Tibial nerve (tissue), 4 donors: ENCODE data around the gene AMMECR1L. TPM values are rescaled to one million over a fixed set of nuclear protein-coding genes. Genes with fewer than 3 reads are reported as not detected.
"Not testable (repeated sequence)": the region's sequence is repeated elsewhere in the genome, so short reads cannot be mapped to it uniquely, and the experiment has no call there.

Source experiments
- DNase-seq, 2 donors: peaks; one replicate each; pipeline ENCODE4 v3.0.0-alpha.2; 2019; ENCODE audit warnings: low spot score in 2 of 2
- H3K27ac ChIP-seq, 4 donors: fragments of 200-600 bp; sonication (generic) in 3 of 4; one replicate each; pipeline ENCODE4 v1.5.1; 2017 to 2019; ENCODE audit warnings: mild to moderate bottlenecking in 1 of 4
- H3K27me3 ChIP-seq, 2 donors: fragments of 200-600 bp; sonication (generic) in 1 of 2; one replicate each; pipeline versions ENCODE4 v1.5.1 to v1.6.0; 2017 to 2019
- H3K36me3 ChIP-seq, 3 donors: fragments of 200-600 bp; sonication (generic); one replicate each; pipeline ENCODE4 v1.5.1; 2018 to 2019
- H3K4me1 ChIP-seq, 4 donors: fragments of 200-600 bp; sonication (generic) in 3 of 4; one replicate each; pipeline ENCODE4 v1.5.1; 2017 to 2019
- H3K4me3 ChIP-seq, 4 donors: fragments of 200-600 bp; sonication (generic) in 3 of 4; one replicate each; pipeline ENCODE4 v1.5.1; 2017 to 2019; ENCODE audit warnings: mild to moderate bottlenecking in 1 of 4, moderate library complexity in 1 of 4
- H3K9me3 ChIP-seq, 4 donors: fragments of 200-600 bp; sonication (generic) in 3 of 4; one replicate each; pipeline ENCODE4 v1.5.1; 2017 to 2019
- EP300 ChIP-seq, 2 donors: sonication (generic); formaldehyde crosslinking; IDR thresholded peaks; one replicate each; pipeline ENCODE4 v1.6.1; 2017; ENCODE audit warnings: antibody characterized with exemption in 2 of 2, mild to moderate bottlenecking in 1 of 2
- POLR2A ChIP-seq, 2 donors: fragments of 450-650 bp; IDR thresholded peaks; one replicate each; pipeline ENCODE4 v1.6.1; 2017; ENCODE audit warnings: antibody characterized with exemption in 2 of 2, mild to moderate bottlenecking in 2 of 2, moderate library complexity in 2 of 2
- WGBS, 2 donors: methylation state at CpG; one replicate each; pipeline ENCODE4 v1.1.5; 2018; 5-methylcytosine and 5-hydroxymethylcytosine counted together
- total RNA-seq, 4 donors: library from RNA; depleted of rRNA; stranded (reverse); fragments of >200 nt; gene quantifications; one replicate each; pipeline ENCODE4 v1.1.0, GENCODE V29; 2016
- TF ChIP-seq, protein P1 (sequence below), 5 experiments: fragments of 200-600 bp in 3 of 5; fragments of 450-650 bp in 2 of 5; sonication (generic) in 3 of 5; IDR thresholded peaks; one replicate each; pipeline ENCODE4 v1.5.1; 2016 to 2019; ENCODE audit warnings: antibody characterized with exemption in 5 of 5, mild to moderate bottlenecking in 3 of 5, moderate library complexity in 2 of 5

The AMMECR1L gene
- 10 to 100 TPM; 12.9 to 15.1 (median 14.3) TPM for total RNA-seq

DNA sequence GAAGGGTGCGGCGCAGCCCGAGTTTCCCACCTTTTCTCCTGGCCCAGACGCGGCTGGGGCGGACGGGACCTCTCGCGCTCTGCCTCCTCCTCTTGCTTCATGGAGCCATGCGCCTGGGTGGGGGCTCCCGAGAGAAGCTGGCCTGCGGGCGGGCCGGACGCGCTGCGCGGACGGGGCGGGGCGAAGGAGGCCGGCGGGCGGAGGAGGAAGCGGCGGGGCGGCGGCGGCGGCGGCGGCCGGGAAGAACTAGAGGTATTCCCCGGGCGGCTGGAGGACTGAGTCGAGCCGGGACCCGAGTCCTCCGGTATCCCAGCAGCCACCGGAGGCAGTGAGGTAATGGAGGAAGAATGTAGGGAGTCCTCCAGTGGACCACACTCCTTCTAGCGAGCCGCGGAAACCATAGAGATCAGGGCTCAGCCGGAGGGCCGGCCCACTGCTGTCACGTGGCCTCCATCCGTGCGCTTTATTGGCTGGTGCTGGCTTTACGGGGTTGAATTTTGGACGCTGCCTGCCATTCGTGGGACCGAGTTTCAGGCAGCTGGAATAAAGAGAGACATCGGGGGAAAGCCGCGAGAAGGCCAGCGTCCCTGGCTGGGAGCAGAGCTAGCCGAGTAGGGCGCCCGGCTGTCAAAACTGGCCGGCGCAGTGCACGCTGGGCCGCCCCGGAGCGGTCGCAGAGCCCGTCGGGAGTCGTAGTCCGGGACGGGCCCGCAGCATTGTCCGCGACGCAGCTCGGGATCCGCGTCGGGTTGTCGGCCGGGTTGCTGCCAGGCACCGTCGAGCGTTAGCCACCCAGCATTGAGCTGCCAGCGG, at the start of gene AMMECR1L:
Gene AMMECR1L (minus strand): TSS at position 177 of the 813 bp plus-strand sequence. CDS start 11,722 bp downstream, outside the sequence.
- H3K9me3 ChIP-seq, H3K27me3 ChIP-seq: not testable (repeated sequence)
- peaks cover 0 to 53% (median 19%) of the 10 kb centered on the region in 4 donors for H3K4me1 ChIP-seq
- H3K27ac ChIP-seq: peak within 1 kb of the TSS; percentile 69 to 95 (median 90)
- peaks cover 0 to 16% (median 0%) of the 10 kb centered on the region in 3 donors for H3K36me3 ChIP-seq
- DNase-seq: peak; percentile 54 to 67
- WGBS, 2 donors: 1% methylated on average over 24 of the region's 85 CpGs; no CpG with 5 or more reads in 1 of the 2 donors
- H3K4me3 ChIP-seq: peak within 1 kb of the TSS; percentile 50 to 70 (median 66)
- TF ChIP-seq POLR2A (IDR thresholded peaks at IDR 0.05) (peak; percentile 30 to 64), EP300 (IDR thresholded peaks at IDR 0.05) (peak in 1 of 2 donors; percentile 77)
- TF ChIP-seq, protein P1, sequence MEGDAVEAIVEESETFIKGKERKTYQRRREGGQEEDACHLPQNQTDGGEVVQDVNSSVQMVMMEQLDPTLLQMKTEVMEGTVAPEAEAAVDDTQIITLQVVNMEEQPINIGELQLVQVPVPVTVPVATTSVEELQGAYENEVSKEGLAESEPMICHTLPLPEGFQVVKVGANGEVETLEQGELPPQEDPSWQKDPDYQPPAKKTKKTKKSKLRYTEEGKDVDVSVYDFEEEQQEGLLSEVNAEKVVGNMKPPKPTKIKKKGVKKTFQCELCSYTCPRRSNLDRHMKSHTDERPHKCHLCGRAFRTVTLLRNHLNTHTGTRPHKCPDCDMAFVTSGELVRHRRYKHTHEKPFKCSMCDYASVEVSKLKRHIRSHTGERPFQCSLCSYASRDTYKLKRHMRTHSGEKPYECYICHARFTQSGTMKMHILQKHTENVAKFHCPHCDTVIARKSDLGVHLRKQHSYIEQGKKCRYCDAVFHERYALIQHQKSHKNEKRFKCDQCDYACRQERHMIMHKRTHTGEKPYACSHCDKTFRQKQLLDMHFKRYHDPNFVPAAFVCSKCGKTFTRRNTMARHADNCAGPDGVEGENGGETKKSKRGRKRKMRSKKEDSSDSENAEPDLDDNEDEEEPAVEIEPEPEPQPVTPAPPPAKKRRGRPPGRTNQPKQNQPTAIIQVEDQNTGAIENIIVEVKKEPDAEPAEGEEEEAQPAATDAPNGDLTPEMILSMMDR (IDR thresholded peaks at IDR 0.05): peak in 2 of 5 experiments; percentile 9 to 12

DNA sequence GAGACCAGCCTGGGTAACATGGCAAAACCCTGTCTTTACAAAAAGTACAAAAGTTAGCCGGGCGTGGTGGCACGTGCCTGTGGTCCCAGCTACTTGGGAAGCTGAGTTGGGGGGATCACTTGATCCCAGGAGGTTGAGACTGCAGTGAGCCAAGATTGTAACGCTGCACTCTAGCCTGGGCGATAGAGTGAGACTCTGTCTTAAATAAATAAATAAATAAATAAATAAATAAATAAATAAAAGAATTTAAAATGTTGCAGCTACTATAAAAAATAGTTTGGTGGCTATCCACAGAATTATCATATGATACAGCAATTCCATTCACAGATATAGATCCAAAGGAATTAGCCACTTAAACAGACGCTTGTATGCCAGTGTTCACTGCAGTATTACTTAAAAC, 49.6 kb upstream of the AMMECR1L start:
- H3K27ac ChIP-seq: no peak overlapping the region
- H3K9me3 ChIP-seq: no peaks in the 10 kb centered on the region
- WGBS, 2 donors: 90 to 93% methylated on average over 6 of the region's 6 CpGs
- no peaks in the 10 kb centered on the region for H3K27me3 ChIP-seq
- peaks cover 0 to 2% (median 0%) of the 10 kb centered on the region in 3 donors for H3K36me3 ChIP-seq
- no peak for DNase-seq
- no peak for TF ChIP-seq EP300 (IDR thresholded peaks at IDR 0.05)
- TF ChIP-seq POLR2A (IDR thresholded peaks at IDR 0.05): no peak
- TF ChIP-seq, protein P1 (IDR thresholded peaks at IDR 0.05): no peak
- no peaks in the 10 kb centered on the region for H3K4me1 ChIP-seq
- H3K4me3 ChIP-seq: no peak overlapping the region

DNA sequence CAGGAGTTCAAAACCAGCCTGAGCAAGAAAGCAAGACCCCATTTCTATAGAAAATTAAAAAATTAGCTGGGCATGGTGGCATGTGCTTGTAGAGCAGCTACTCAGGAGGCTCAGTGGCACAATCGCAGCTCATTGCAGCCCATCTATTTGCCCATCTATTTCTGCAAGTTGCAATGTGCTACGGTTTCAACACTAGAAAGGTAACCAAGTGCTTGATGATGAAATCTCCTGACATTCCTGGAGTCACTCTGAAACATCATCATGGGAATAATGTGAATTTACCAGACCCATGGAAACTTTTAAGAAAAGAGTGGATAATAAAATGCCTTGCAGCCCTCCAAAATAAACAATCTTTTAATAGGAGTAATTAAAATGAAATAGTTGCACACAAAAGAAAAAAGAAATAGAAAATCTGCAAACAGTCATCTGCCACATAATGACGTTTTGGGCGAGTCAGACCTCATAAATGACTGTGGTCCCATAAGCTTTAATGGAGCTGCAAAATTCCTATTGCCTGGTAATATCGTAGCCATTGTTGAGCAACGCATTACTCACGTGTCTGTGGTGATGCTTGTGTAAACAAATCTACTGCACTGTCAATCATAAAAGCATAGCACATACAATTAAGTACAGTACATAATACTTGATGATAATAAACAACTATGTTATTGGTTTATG, 46.6 kb upstream of the AMMECR1L start:
- Histone ChIP-seq H3K4me3 (no peak overlapping the region), H3K27me3 (no peaks in the 10 kb centered on the region), H3K36me3 (no peaks in the 10 kb centered on the region), H3K27ac (no peak overlapping the region), H3K4me1 (no peaks in the 10 kb centered on the region), H3K9me3 (no peaks in the 10 kb centered on the region)
- WGBS, 2 donors: 61 to 62% methylated on average over 7 of the region's 7 CpGs
- no peak for DNase-seq
- no peak for TF ChIP-seq EP300 (IDR thresholded peaks at IDR 0.05)
- TF ChIP-seq POLR2A (IDR thresholded peaks at IDR 0.05): no peak
- TF ChIP-seq, protein P1 (IDR thresholded peaks at IDR 0.05): no peak

DNA sequence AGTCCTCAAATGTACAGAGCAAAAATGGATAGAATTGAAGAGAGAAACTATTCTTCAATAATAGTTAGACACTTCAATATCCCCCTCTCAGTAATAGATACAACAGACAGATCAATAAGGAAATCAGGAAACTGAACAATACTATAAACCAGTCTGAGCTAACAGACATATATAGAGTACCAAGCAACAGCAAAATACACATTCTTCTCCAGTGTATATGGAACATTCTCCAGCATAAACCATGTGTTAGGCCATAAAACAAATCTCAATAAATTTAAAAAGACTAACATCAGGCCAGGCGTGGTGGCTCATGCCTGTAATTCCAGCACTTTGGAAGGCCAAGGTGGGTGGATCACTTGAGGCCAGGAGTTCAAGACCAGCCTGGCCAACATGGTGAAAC, 43.7 kb upstream of the AMMECR1L start:
- WGBS, 2 donors: 63 to 73% methylated on average over 1 of the region's 1 CpG
- no peaks in the 10 kb centered on the region for H3K9me3 ChIP-seq

More for the DNA sequence above, 43.7 kb upstream of the AMMECR1L start:
- Histone ChIP-seq H3K36me3 (no peaks in the 10 kb centered on the region), H3K27ac (no peak overlapping the region), H3K4me1 (no peaks in the 10 kb centered on the region), H3K27me3 (no peaks in the 10 kb centered on the region), H3K4me3 (no peak overlapping the region)
- no peak for DNase-seq
- TF ChIP-seq EP300 (IDR thresholded peaks at IDR 0.05): no peak
- TF ChIP-seq, protein P1 (IDR thresholded peaks at IDR 0.05): no peak
- no peak for TF ChIP-seq POLR2A (IDR thresholded peaks at IDR 0.05)
